WTC11 (cell line): ENCODE data around the gene CX3CR1. TPM values are rescaled to one million over a fixed set of nuclear protein-coding genes. Genes with fewer than 3 reads are reported as not detected.

Experiments
- ATAC-seq: fragments of 200-7000 bp; cut with Tn5 transposase; 2 replicates; pipeline ENCODE4 v1.10.0; 2021; ENCODE audit warnings: mild to moderate bottlenecking, moderate library complexity
- CTCF ChIA-PET: fragments of 300-600 bp; sonication (Branson Sonifier 250); formaldehyde crosslinking; loops from one replicate; lab custom pipeline; 2021; ENCODE audit warnings: antibody characterized with exemption; lab: Charles Lee
- POLR2A ChIA-PET: fragments of 350-600 bp; sonication (Branson Sonifier 250); formaldehyde crosslinking; loops from one replicate; lab custom pipeline; 2021; ENCODE audit warnings: antibody characterized with exemption; lab: Charles Lee
- DNase-seq: peaks from one replicate; pipeline ENCODE4 v3.0.0; 2021; ENCODE audit warnings: low spot score
- H3K27ac Mint-ChIP-seq: 2 replicates; pipeline ENCODE4 v1.8.0; 2021; ENCODE audit warnings: mixed read lengths
- H3K27me3 Mint-ChIP-seq: 2 replicates; pipeline ENCODE4 v1.8.0; 2021; ENCODE audit warnings: low read depth, mild to moderate bottlenecking, moderate library complexity, mixed read lengths
- H3K36me3 Mint-ChIP-seq: 2 replicates; pipeline ENCODE4 v1.8.0; 2021; ENCODE audit warnings: mixed read lengths
- H3K4me1 Mint-ChIP-seq: 2 replicates; pipeline ENCODE4 v1.8.0; 2022; ENCODE audit warnings: mixed read lengths
- H3K4me3 Mint-ChIP-seq: 2 replicates; pipeline ENCODE4 v1.8.0; 2021; ENCODE audit warnings: mild to moderate bottlenecking, moderate library complexity, mixed read lengths
- H3K9me3 Mint-ChIP-seq: 2 replicates; pipeline ENCODE4 v1.8.0; 2021; ENCODE audit warnings: mixed read lengths
- FOXK1 ChIP-seq: sonication (generic); formaldehyde crosslinking; IDR thresholded peaks from 2 replicates; pipeline ENCODE4 v1.8.0; 2022; ENCODE audit warnings: mild to moderate bottlenecking, moderate library complexity, missing genetic modification reagents
- GABPB1 ChIP-seq: sonication (generic); formaldehyde crosslinking; IDR thresholded peaks from 2 replicates; pipeline ENCODE4 v1.8.1; 2023; ENCODE audit warnings: mild to moderate bottlenecking, missing genetic modification reagents
- GRHL2 ChIP-seq: fragments of 250-450 bp; sonication (Bioruptor Pico); IDR thresholded peaks from 2 replicates; pipeline ENCODE4 v1.8.0; 2022; ENCODE audit warnings: mild to moderate bottlenecking, moderate library complexity; ENCODE audit not compliant: insufficient replicate concordance, severe bottlenecking
- IRF2 ChIP-seq: sonication (generic); formaldehyde crosslinking; IDR thresholded peaks from 2 replicates; pipeline ENCODE4 v1.8.0; 2022; ENCODE audit warnings: low read depth, missing genetic modification reagents, borderline replicate concordance
- NR1H2 ChIP-seq: sonication (generic); formaldehyde crosslinking; IDR thresholded peaks from 2 replicates; pipeline ENCODE4 v1.9.0; 2021; ENCODE audit warnings: mild to moderate bottlenecking, moderate library complexity, missing genetic modification reagents
- TCF7 ChIP-seq: sonication (generic); formaldehyde crosslinking; IDR thresholded peaks from 2 replicates; pipeline ENCODE4 v1.8.0; 2022; ENCODE audit warnings: mild to moderate bottlenecking, low read depth, missing genetic modification reagents, moderate library complexity
- ZNF219 ChIP-seq: sonication (generic); formaldehyde crosslinking; IDR thresholded peaks from 2 replicates; pipeline ENCODE4 v1.8.0; 2023; ENCODE audit warnings: missing genetic modification reagents, mild to moderate bottlenecking, borderline replicate concordance
- ZNF423 ChIP-seq: fragments of 250-450 bp; sonication (Bioruptor Pico); IDR thresholded peaks from 2 replicates; pipeline ENCODE4 v2.1.2; 2022; ENCODE audit warnings: mild to moderate bottlenecking, moderate library complexity
- total RNA-seq: library from RNA; stranded (reverse); gene quantifications from 3 replicates; pipeline ENCODE4 v1.2.3, GENCODE V29; 2021
- TF ChIP-seq, protein P1 (sequence below): sonication (generic); formaldehyde crosslinking; IDR thresholded peaks from 2 replicates; pipeline ENCODE4 v1.8.0; 2022; ENCODE audit warnings: mild to moderate bottlenecking, missing genetic modification reagents
- TF ChIP-seq, protein P2 (sequence below): sonication (generic); formaldehyde crosslinking; IDR thresholded peaks from 2 replicates; pipeline ENCODE4 v1.8.0; 2023; ENCODE audit warnings: missing genetic modification reagents, mild to moderate bottlenecking, borderline replicate concordance
- TF ChIP-seq, protein P3 (sequence below): sonication (generic); formaldehyde crosslinking; IDR thresholded peaks from 2 replicates; pipeline ENCODE4 v1.8.1; 2023; ENCODE audit warnings: mild to moderate bottlenecking, missing genetic modification reagents, moderate library complexity
- TF ChIP-seq, protein P4 (sequence below): fragments of 250-450 bp; sonication (Bioruptor Pico); IDR thresholded peaks from 2 replicates; pipeline ENCODE4 v1.9.0; 2021; ENCODE audit warnings: mild to moderate bottlenecking, borderline replicate concordance
- TF ChIP-seq, protein P5 (sequence below): sonication (generic); formaldehyde crosslinking; IDR thresholded peaks from 2 replicates; pipeline ENCODE4 v1.8.1; 2023; ENCODE audit warnings: mild to moderate bottlenecking, moderate library complexity, missing genetic modification reagents
- TF ChIP-seq, protein P6 (sequence below): fragments of 200-600 bp; IDR thresholded peaks from 2 replicates; pipeline ENCODE4 v1.8.0; 2022; ENCODE audit warnings: antibody characterized with exemption

Gene CX3CR1
- total RNA-seq, 1 experiment from 2014 or later: 0.11 TPM

DNA sequence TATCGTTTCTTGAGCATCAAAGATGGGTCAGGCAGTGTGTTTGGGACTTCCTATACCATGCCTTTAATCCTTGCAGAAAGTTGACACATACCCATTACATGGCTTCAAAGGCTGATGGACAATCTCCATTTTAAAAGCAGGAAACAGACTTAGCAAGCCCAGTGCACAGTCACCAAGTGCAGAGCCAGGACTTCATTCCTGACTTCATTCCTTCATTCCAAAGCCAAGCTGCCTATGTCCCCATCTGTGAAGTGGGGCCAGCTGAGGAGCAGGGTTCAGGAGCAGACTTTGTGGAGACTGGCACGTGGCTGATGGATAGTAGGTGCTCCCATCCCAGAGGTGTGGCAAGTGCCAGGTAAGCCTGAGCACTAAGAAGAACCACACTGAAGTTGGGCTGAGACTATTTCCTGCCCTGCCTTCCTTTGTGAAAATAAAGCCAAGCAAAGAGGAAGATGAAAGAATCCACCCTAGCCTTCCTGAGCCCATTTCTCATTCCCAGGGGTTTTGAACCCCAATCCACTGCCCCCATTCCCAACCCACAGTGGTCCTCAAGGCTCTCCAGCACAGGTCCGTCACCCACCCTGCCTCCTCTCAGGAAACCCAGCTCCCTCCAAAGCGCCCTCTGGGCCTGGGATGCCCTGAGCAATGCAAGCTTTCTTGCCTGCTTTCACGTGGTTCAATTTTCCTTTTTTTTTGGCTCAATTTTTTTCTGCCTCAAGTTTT lies 1.8 kb downstream of the CX3CR1 start:
- no peak overlapping the region for H3K27ac Mint-ChIP-seq
- H3K9me3 Mint-ChIP-seq: no peaks in the 10 kb centered on the region
- no peak overlapping the region for H3K4me3 Mint-ChIP-seq
- ATAC-seq (0 out of 2 replicates have a peak, but pooled peaks have one; percentile 28), DNase-seq (no peak)
- TF ChIP-seq, protein P1, sequence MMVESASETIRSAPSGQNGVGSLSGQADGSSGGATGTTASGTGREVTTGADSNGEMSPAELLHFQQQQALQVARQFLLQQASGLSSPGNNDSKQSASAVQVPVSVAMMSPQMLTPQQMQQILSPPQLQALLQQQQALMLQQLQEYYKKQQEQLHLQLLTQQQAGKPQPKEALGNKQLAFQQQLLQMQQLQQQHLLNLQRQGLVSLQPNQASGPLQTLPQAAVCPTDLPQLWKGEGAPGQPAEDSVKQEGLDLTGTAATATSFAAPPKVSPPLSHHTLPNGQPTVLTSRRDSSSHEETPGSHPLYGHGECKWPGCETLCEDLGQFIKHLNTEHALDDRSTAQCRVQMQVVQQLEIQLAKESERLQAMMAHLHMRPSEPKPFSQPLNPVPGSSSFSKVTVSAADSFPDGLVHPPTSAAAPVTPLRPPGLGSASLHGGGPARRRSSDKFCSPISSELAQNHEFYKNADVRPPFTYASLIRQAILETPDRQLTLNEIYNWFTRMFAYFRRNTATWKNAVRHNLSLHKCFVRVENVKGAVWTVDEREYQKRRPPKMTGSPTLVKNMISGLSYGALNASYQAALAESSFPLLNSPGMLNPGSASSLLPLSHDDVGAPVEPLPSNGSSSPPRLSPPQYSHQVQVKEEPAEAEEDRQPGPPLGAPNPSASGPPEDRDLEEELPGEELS: no peak
- TF ChIP-seq ZNF219 (CRISPR knock-in tag) (no peak), GABPB1 (CRISPR knock-in tag) (no peak), GRHL2 (CRISPR knock-in tag) (no peak), ZNF423 (CRISPR knock-in tag) (no peak), NR1H2 (CRISPR knock-in tag) (no peak)
- TF ChIP-seq, protein P2, sequence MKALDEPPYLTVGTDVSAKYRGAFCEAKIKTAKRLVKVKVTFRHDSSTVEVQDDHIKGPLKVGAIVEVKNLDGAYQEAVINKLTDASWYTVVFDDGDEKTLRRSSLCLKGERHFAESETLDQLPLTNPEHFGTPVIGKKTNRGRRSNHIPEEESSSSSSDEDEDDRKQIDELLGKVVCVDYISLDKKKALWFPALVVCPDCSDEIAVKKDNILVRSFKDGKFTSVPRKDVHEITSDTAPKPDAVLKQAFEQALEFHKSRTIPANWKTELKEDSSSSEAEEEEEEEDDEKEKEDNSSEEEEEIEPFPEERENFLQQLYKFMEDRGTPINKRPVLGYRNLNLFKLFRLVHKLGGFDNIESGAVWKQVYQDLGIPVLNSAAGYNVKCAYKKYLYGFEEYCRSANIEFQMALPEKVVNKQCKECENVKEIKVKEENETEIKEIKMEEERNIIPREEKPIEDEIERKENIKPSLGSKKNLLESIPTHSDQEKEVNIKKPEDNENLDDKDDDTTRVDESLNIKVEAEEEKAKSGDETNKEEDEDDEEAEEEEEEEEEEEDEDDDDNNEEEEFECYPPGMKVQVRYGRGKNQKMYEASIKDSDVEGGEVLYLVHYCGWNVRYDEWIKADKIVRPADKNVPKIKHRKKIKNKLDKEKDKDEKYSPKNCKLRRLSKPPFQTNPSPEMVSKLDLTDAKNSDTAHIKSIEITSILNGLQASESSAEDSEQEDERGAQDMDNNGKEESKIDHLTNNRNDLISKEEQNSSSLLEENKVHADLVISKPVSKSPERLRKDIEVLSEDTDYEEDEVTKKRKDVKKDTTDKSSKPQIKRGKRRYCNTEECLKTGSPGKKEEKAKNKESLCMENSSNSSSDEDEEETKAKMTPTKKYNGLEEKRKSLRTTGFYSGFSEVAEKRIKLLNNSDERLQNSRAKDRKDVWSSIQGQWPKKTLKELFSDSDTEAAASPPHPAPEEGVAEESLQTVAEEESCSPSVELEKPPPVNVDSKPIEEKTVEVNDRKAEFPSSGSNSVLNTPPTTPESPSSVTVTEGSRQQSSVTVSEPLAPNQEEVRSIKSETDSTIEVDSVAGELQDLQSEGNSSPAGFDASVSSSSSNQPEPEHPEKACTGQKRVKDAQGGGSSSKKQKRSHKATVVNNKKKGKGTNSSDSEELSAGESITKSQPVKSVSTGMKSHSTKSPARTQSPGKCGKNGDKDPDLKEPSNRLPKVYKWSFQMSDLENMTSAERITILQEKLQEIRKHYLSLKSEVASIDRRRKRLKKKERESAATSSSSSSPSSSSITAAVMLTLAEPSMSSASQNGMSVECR: no peak
- TF ChIP-seq, protein P3, sequence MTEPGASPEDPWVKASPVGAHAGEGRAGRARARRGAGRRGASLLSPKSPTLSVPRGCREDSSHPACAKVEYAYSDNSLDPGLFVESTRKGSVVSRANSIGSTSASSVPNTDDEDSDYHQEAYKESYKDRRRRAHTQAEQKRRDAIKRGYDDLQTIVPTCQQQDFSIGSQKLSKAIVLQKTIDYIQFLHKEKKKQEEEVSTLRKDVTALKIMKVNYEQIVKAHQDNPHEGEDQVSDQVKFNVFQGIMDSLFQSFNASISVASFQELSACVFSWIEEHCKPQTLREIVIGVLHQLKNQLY (CRISPR knock-in tag): no peak
- H3K4me1 Mint-ChIP-seq: no peaks in the 10 kb centered on the region; the same call in 1 of the 2 replicates
- H3K27me3 Mint-ChIP-seq: no peaks in the 10 kb centered on the region
- no peaks in the 10 kb centered on the region for H3K36me3 Mint-ChIP-seq
- CTCF ChIA-PET: interaction anchor here (0.7 to 13.5 kb wide), 6 partner anchors 12 to 141 kb away, joined by 3 to 213 read pairs (median 4); no protein-coding TSS in a partner anchor
- POLR2A ChIA-PET: no interaction called here

DNA sequence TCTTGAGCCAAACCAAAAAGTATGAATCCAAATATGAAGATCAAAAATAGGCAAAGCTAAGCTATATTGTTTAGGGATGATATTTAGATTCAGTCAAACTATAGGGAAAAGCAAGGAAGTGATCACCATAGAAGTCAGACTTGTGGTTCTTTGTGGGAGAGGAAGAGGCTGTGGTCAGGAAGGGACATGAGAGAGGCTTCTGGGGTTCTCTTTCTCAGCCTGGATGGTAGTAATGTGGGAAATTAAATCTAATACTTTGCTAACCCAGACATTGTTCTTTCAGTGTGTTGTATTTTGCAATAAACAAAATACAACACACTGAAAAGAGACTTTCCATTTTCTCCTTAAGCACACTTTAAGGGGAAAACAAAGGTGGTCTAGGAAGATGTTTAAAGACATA lies 3.1 kb downstream of the CX3CR1 start:
- ChIA-PET POLR2A (no interaction called here), CTCF (interaction anchor here (1.0 to 13.5 kb wide), 2 partner anchors 14 to 87 kb away, joined by 3 to 213 read pairs; no protein-coding TSS in a partner anchor)
- no peak for DNase-seq
- H3K27me3 Mint-ChIP-seq: no peaks in the 10 kb centered on the region
- H3K4me3 Mint-ChIP-seq: no peak overlapping the region
- no peaks in the 10 kb centered on the region; the same call in 1 of the 2 replicates for H3K4me1 Mint-ChIP-seq
- H3K9me3 Mint-ChIP-seq: no peaks in the 10 kb centered on the region
- no peak for ATAC-seq
- H3K27ac Mint-ChIP-seq: no peak overlapping the region
- H3K36me3 Mint-ChIP-seq: no peaks in the 10 kb centered on the region
- TF ChIP-seq, protein P4, sequence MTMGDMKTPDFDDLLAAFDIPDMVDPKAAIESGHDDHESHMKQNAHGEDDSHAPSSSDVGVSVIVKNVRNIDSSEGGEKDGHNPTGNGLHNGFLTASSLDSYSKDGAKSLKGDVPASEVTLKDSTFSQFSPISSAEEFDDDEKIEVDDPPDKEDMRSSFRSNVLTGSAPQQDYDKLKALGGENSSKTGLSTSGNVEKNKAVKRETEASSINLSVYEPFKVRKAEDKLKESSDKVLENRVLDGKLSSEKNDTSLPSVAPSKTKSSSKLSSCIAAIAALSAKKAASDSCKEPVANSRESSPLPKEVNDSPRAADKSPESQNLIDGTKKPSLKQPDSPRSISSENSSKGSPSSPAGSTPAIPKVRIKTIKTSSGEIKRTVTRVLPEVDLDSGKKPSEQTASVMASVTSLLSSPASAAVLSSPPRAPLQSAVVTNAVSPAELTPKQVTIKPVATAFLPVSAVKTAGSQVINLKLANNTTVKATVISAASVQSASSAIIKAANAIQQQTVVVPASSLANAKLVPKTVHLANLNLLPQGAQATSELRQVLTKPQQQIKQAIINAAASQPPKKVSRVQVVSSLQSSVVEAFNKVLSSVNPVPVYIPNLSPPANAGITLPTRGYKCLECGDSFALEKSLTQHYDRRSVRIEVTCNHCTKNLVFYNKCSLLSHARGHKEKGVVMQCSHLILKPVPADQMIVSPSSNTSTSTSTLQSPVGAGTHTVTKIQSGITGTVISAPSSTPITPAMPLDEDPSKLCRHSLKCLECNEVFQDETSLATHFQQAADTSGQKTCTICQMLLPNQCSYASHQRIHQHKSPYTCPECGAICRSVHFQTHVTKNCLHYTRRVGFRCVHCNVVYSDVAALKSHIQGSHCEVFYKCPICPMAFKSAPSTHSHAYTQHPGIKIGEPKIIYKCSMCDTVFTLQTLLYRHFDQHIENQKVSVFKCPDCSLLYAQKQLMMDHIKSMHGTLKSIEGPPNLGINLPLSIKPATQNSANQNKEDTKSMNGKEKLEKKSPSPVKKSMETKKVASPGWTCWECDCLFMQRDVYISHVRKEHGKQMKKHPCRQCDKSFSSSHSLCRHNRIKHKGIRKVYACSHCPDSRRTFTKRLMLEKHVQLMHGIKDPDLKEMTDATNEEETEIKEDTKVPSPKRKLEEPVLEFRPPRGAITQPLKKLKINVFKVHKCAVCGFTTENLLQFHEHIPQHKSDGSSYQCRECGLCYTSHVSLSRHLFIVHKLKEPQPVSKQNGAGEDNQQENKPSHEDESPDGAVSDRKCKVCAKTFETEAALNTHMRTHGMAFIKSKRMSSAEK (CRISPR knock-in tag): no peak
- TF ChIP-seq FOXK1: no peak
- TF ChIP-seq, protein P5, sequence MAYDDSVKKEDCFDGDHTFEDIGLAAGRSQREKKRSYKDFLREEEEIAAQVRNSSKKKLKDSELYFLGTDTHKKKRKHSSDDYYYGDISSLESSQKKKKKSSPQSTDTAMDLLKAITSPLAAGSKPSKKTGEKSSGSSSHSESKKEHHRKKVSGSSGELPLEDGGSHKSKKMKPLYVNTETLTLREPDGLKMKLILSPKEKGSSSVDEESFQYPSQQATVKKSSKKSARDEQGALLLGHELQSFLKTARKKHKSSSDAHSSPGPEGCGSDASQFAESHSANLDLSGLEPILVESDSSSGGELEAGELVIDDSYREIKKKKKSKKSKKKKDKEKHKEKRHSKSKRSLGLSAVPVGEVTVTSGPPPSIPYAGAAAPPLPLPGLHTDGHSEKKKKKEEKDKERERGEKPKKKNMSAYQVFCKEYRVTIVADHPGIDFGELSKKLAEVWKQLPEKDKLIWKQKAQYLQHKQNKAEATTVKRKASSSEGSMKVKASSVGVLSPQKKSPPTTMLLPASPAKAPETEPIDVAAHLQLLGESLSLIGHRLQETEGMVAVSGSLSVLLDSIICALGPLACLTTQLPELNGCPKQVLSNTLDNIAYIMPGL (CRISPR knock-in tag): no peak
- TF ChIP-seq TCF7 (CRISPR knock-in tag): no peak
- TF ChIP-seq, protein P6, sequence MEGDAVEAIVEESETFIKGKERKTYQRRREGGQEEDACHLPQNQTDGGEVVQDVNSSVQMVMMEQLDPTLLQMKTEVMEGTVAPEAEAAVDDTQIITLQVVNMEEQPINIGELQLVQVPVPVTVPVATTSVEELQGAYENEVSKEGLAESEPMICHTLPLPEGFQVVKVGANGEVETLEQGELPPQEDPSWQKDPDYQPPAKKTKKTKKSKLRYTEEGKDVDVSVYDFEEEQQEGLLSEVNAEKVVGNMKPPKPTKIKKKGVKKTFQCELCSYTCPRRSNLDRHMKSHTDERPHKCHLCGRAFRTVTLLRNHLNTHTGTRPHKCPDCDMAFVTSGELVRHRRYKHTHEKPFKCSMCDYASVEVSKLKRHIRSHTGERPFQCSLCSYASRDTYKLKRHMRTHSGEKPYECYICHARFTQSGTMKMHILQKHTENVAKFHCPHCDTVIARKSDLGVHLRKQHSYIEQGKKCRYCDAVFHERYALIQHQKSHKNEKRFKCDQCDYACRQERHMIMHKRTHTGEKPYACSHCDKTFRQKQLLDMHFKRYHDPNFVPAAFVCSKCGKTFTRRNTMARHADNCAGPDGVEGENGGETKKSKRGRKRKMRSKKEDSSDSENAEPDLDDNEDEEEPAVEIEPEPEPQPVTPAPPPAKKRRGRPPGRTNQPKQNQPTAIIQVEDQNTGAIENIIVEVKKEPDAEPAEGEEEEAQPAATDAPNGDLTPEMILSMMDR: no peak
- TF ChIP-seq, protein P3 (CRISPR knock-in tag): no peak
- TF ChIP-seq, protein P1: no peak
- no peak for TF ChIP-seq IRF2
